HG03571 (cell line): Measurements from ENCODE around the gene SLC43A2.
"Not testable (repeated sequence)": the region's sequence is repeated elsewhere in the genome, so short reads cannot be mapped to it uniquely, and the experiment has no call there.

ENCODE experiments used
- ATAC-seq: cut with Tn5 transposase; IDR thresholded peaks from one replicate; pipeline ENCODE4 v1.9.1; 2021; ENCODE audit not compliant: unreplicated experiment

The SLC43A2 gene

GRCh38 chr17:1541367-1541904 lies 87.2 kb downstream of the SLC43A2 start:
- ATAC-seq: no peak

DNA sequence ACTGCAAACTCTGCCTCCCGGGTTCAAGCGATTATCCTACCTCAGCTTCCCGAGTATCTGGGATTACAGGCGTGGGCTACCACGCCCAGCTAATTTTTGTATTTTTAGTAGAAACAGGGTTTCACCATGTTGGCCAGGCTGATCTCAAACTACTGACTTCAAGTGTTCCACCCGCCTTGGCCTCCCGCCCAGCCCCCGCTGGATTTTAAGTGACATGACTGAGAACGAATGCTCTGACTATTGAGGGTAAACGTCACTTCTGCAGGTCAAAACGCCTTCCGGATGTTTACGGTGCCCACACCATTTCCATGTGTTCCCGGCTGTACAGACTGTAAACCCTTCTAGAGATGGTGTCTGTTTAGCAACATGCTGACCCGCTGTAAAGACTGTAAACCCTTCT lies 88.8 kb downstream of the SLC43A2 start:
- no peak for ATAC-seq

DNA sequence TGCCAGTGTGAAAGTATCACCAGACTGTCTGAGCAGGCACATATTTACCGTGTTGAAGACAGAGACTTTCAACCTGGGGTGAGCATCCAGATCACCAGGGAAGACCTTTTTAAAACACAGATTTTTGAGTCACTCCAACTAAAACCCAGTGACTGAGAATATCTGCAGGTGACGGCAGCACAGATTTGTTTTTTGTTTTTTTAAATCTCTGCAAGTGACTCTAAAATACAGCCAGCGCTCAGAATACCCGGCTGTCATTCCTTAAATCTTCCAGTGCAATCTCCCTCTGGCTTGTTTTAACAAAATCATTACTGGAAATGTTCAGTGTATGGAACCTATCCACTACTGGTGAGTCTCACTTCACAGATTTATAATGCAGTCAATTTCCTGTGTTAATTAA lies 92.9 kb downstream of the SLC43A2 start:
- no peak for ATAC-seq

DNA sequence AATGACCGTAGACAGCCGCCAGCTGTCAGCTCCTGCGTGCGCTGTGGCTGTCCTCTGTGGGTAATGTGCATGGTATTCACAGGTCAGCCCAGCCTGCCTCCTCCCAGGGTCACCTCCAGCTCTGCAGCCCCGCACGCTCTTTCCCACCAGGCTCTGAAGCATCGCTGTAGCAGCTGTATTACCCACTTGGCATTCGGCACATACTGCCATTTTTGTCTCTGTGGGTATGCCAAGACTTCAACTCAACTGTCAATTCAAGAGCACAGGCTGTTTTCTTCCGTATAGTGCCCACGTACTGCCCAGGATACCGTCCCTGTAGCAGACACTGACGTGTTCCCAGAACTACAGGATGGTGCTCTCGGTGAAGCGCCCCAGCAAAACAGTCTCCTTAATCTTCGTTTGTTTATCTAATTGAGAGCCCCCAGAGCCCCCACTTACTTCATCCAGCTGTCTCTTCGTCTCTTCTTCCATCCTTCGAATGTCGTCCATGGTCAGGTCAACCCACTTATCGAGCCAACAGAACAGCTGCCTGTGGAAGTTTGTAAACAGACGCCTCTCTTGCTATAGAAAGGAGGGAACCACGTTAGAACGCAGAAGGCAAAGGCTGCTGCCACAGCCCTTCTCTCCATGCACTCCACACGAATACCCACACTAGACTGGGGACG lies 94.8 kb downstream of the SLC43A2 start:
- no peak for ATAC-seq

DNA sequence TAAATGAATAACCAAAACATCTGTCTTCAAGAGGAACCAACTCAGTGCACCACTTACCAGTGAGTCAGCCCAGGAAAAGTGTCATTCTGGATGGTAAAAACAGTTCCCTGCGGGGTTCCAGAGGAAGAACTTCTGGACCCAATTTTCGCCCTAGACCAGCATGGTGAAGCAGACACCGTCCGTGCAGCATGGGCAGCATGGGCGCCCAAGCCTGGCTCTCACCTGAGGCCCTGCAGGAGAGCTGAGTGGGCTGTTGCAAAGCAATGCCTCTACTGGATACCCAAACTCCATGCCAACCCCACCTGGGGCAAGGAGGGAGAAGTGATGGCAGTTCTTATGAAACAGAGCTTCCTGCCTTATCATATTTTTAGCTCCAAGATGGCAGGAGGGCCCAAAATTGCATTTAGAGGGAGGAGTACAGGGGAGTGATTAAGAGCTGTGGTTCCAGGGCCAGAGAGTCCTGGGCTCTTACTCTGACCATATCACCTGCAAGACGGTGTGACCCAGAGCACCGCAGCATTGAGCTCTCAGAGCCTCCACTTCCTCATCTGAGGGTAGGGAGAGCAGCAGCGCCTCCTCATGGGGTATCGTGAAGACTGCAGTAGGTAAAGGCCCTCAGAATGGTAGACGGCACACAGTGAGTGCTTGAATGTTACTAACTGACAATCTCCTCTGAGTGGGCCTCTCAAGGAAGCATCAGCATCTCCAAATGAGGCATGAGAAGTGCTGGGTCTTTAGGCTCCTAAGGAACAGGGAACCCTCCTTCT lies 95.6 kb downstream of the SLC43A2 start:
- no peak for ATAC-seq

DNA sequence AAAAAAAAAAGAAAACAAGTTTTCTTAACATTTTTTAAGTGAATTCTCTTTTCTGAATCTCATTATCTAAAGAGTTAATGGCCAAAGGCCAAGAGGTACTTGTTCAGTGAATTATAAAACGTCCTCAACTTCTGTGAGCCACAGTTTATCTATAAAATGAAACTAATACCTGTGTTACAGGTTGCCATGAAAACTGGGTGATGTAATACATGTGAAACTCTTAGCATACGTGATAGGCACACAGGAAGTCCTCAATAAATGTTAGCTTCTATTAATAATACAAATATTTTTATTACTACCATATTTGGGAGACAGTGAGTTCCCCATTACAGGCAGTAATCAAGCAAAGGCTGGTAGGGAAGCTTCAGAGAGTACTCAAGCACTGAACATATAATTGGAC lies 98.8 kb downstream of the SLC43A2 start:
- ATAC-seq: no peak

DNA sequence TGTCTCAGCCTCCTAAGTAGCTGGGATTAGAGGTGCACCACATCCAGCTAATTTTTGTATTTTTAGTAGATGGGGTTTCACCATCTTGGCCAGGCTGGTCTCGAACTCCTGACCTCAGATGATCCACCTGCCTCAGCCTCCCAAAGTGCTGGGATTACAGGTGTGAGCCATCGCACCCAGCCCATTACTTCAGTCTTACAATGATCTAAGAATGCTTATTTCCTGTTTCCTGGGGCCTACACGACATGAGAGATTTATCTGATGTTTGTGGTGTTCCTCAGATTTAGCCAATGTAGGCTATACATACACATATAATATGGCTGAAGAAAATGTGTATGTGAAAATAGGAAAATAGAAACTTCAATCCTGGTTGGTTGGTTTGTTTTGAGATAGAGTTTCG lies 101.8 kb downstream of the SLC43A2 start:
- not testable (repeated sequence) for ATAC-seq

DNA sequence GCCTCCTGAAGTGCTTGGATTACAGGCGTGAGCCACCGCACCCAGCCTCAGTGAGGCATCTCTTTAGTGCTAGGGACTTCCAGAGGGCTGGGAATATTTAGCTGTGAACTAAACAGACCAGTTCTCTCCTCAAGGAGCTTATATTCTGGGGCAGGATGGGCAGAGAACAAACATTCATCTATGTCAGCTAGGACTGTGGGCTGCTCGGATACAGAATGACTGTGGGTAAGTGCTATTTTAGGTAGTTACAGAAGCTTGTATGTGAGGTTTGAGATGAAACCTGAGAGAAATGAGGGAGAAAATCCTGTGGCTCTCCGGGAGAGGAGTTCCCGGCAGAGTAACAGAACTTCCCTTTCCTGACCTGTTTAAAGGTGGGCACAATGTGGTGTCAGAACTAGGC lies 106.0 kb downstream of the SLC43A2 start:
- no peak for ATAC-seq

- ATAC-seq: no peak
Measured at GRCh38 chr17:1521086-1521640, 107.5 kb downstream of the SLC43A2 start.

GRCh38 chr17:1519678-1520077 lies 109.0 kb downstream of the SLC43A2 start:
- no peak for ATAC-seq
